ENCODE data around the gene BBOX1. TPM values are rescaled to one million over a fixed set of nuclear protein-coding genes. Genes with fewer than 3 reads are reported as not detected.
"Not testable (repeated sequence)": the region's sequence is repeated elsewhere in the genome, so short reads cannot be mapped to it uniquely, and the experiment has no call there.

The BBOX1 gene, protein sequence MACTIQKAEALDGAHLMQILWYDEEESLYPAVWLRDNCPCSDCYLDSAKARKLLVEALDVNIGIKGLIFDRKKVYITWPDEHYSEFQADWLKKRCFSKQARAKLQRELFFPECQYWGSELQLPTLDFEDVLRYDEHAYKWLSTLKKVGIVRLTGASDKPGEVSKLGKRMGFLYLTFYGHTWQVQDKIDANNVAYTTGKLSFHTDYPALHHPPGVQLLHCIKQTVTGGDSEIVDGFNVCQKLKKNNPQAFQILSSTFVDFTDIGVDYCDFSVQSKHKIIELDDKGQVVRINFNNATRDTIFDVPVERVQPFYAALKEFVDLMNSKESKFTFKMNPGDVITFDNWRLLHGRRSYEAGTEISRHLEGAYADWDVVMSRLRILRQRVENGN
- not detected for total RNA-seq

DNA sequence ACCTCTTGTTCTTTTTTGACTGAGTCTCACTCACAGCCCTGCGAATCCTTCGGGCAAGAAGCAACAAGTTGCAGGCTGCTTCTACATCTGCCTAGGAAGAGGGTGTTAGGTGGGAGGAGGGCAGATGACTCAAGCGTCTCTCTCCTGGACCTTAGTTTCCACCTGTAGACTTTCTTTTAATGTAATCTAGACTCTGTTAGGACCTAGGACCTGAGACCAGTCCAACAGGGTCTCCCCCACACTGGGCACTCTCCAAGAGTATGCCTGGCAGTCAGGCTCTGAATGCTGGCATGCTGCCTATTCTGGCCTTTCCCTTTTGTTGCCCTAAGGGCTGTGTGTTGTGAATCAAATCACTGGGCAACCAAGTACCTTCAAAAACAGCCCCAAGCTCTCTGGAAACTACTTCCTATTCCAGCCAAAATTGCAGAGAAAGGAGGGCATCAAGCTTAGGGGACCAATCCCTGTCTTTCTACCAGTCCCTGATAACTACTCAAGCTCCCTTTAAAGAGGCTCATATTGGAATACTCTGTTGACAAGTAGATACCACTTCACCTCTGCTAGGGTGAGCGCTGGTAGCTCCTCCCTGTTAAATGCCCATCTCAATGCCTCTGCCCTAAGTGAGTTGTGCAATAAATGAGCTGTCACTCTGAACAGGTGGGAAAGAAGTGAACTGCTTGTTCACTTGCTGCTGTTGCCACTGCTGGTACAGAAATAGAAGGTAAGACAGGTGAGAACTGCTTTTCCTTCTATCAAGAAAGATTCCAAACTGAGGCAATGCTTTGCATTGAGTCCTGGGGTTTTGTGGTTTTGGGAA is at the start of gene BBOX1:
Gene BBOX1 (plus strand): TSS at position 514 of the 814 bp plus-strand sequence. CDS start 14,616 bp downstream, outside the sequence.
- H3K4me3 ChIP-seq (ENCODE audit: low read length): no peak within 1 kb of the TSS
- H3K4me1 ChIP-seq (ENCODE audit: insufficient read depth, low read length): no peaks in the 10 kb centered on the region
- H3K9me3 ChIP-seq (ENCODE audit: low read depth, low read length): no peaks in the 10 kb centered on the region
- no peaks in the 10 kb centered on the region for H3K27me3 ChIP-seq (ENCODE audit: insufficient read depth, low read length)

DNA sequence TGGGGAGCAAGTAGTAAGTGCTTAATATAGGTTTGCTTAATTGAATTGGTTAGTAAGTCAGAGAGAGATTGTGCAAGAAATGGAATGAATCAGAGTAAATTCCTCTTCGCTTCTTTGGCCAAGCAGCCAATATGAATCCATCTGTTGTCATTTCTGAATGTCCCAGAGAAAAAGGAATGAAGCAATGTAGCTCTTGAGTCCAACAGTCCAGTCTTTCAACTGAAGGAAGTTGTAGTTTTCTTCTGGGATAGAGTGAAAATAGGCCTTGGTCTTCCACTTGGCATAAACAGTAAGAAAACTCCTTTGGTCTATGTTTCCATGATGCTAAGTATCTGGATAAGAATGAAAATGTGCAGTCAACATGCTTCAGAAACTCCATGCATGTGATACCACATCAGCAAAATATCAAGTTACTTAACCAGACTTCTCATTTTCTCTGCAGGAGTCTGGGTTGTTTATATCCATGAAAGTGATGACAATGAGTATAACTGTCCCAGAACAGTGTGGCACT is 48.5 kb upstream of the BBOX1 start:
- Histone ChIP-seq H3K4me3 (ENCODE audit: low read length) (no peak overlapping the region), H3K9me3 (ENCODE audit: low read depth, low read length) (no peaks in the 10 kb centered on the region), H3K27me3 (ENCODE audit: insufficient read depth, low read length) (no peaks in the 10 kb centered on the region), H3K4me1 (ENCODE audit: insufficient read depth, low read length) (no peaks in the 10 kb centered on the region)

DNA sequence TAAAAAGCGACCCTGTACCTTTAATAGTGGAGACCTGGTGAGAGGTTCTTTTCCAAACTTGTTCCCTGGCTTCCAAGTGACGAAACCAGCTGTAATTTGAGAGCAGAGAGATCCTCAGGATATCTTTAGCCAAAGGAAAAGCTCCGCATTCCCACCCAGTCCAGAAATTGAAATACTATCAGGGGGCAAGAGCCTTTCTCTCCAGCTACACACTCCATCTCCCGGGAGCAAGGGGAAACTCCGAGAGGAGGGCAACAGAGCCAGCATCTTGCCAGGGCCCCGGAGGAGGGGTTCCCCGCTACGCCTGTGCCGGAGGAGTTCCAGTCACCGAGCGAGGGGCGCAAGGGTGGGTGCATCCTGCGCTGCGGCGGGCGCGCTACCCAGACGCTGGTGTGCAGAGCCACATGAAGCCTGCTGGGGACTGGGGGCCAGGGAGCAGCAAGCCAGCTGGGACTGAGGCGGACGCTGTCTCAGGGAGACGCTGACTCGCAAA is 46.6 kb upstream of the BBOX1 start, which contains the start of gene FIBIN:
Gene FIBIN (plus strand): TSS at position 148 of the 493 bp plus-strand sequence. CDS start 415 bp downstream, outside the sequence.
- H3K9me3 ChIP-seq (ENCODE audit: low read depth, low read length): no peaks in the 10 kb centered on the region
- no peaks in the 10 kb centered on the region for H3K4me1 ChIP-seq (ENCODE audit: insufficient read depth, low read length)
- no peaks in the 10 kb centered on the region for H3K27me3 ChIP-seq (ENCODE audit: insufficient read depth, low read length)
- H3K4me3 ChIP-seq (ENCODE audit: low read length): no peak within 1 kb of the TSS

DNA sequence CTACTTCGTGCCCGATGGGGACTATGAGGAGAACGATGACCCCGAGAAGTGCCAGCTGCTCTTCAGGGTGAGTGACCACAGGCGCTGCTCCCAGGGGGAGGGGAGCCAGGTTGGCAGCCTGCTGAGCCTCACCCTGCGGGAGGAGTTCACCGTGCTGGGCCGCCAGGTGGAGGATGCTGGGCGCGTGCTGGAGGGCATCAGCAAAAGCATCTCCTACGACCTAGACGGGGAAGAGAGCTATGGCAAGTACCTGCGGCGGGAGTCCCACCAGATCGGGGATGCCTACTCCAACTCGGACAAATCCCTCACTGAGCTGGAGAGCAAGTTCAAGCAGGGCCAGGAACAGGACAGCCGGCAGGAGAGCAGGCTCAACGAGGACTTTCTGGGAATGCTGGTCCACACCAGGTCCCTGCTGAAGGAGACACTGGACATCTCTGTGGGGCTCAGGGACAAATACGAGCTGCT is 46.0 kb upstream of the BBOX1 start:
- H3K4me1 ChIP-seq (ENCODE audit: insufficient read depth, low read length): no peaks in the 10 kb centered on the region
- H3K27me3 ChIP-seq (ENCODE audit: insufficient read depth, low read length): no peaks in the 10 kb centered on the region
- H3K9me3 ChIP-seq (ENCODE audit: low read depth, low read length): no peaks in the 10 kb centered on the region
- no peak overlapping the region for H3K4me3 ChIP-seq (ENCODE audit: low read length)

DNA sequence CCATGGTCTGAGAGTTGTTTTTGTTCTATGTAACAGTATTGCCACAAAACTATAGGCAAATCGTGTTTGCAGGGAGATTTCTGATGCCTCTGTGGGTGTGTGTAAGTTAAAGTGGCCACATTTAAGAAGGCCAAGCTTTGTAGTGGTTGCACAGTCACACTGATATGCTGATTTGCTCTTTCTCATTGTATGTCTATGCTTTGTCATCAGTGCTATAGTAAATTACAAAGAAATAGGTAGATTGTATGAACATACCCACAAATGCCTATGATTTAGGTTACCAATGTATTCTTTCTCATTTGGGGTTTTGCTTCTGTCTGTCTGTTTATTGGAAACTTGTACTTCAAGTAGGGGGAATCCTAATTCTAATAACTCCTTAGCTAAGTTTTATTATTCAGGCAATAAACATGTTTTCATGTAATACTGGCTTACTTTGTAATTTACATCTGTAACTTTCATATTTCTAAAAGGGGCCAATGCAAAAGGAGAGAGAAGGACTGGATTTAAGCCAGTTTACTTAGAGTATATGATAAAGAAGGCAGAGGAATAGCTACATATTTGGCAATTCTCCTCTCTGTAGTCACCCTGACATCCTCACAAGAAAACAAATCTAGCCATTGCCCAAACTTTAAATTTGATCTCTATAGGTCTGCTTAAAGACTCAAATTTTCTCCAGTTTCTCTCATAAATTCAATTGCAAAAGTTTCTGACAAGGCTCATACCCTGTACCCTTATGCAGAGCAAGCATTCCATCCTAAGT is 44.7 kb upstream of the BBOX1 start:
- no peaks in the 10 kb centered on the region for H3K27me3 ChIP-seq (ENCODE audit: insufficient read depth, low read length)
- no peaks in the 10 kb centered on the region for H3K9me3 ChIP-seq (ENCODE audit: low read depth, low read length)
- H3K4me3 ChIP-seq (ENCODE audit: low read length): no peak overlapping the region
- H3K4me1 ChIP-seq (ENCODE audit: insufficient read depth, low read length): no peaks in the 10 kb centered on the region

DNA sequence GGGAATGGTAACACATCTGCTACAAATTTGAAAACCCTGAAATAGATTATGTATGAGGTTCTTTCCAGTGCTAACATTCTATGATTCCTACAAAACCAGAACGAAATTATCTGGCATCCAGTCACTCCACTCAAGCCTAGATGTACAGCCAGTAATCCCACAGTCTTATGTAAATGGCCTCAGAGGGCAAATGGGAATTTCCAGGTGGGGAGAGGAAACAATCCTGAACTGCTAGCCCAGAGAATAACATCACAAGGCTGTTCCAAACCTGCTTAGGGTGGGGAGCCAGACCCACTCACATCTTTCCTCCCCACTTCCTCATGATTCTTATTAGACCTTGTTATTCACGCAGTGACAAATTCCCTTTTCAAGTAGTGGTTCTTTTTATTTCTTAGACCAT is 43.2 kb upstream of the BBOX1 start:
- H3K4me3 ChIP-seq (ENCODE audit: low read length): no peak overlapping the region
- no peaks in the 10 kb centered on the region for H3K9me3 ChIP-seq (ENCODE audit: low read depth, low read length)
- H3K4me1 ChIP-seq (ENCODE audit: insufficient read depth, low read length): no peaks in the 10 kb centered on the region
- H3K27me3 ChIP-seq (ENCODE audit: insufficient read depth, low read length): no peaks in the 10 kb centered on the region

DNA sequence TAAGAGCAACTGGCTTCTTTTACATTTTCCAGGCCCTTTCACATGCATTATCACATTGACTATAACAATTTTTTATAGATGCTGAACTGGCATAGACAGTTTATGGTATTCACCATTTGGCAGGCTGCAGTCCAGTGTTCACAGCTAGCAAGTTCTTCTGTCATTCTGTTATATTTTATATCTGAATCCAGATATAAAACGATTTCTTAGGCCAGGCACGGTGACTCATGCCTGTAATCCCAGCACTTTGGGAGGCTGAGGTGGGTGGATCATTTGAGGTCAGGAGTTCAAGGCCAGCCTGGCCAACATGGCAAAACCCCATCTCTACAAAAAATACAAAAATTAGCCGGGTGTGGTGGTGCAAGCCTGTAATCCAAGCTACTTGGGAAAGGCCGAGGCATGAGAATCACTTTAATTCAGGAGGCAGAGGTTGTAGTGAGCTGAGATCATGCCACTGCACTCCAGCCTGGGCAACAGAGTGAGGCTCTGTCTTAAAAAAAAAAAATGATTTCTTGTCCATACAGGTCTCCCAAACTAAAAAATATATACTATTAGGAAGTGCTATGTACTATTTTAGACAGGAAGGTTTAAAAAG is 39.4 kb upstream of the BBOX1 start:
- not testable (repeated sequence) for H3K4me3 ChIP-seq (ENCODE audit: low read length); H3K27me3 ChIP-seq (ENCODE audit: insufficient read depth, low read length); H3K9me3 ChIP-seq (ENCODE audit: low read depth, low read length); H3K4me1 ChIP-seq (ENCODE audit: insufficient read depth, low read length)

DNA sequence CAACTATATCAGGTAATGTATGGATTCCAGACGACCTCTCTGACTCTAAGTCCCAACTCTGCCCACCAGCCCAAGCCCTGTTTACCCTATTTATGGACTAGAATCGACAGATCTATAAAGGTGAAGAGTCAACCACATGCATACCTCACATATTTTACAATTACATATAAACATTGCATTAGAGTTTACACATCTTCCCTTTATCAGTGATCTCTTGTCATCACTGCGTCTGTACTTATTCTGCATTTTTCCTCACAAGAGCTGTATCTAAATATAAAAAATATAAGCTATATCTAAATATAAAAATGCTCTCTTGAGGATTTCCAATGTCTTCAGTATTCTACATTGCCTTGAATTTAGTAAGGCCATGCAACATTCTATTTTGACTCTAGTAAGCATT is 38.2 kb upstream of the BBOX1 start:
- no peaks in the 10 kb centered on the region for H3K27me3 ChIP-seq (ENCODE audit: insufficient read depth, low read length)
- H3K4me3 ChIP-seq (ENCODE audit: low read length): no peak overlapping the region
- no peaks in the 10 kb centered on the region for H3K4me1 ChIP-seq (ENCODE audit: insufficient read depth, low read length)
- H3K9me3 ChIP-seq (ENCODE audit: low read depth, low read length): no peaks in the 10 kb centered on the region

DNA sequence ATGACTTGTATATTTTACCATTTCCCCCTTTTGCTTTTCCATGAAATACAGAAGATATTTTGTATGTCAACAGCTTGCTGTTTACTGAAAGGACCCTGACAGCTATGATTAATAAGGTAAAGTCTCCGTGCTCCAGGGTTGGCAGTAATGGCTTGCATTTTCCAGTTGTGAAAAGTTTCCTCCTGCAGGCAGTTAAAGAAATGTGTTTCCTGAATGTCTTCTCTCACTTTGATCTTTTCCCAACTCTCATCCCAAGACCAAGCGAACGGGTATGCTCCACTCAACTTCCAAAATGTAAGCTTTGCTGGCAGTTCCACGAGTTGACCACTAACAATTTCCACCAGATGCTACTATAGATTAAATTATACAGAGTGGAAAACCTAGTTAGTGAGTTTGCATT is 37.8 kb upstream of the BBOX1 start:
- Histone ChIP-seq H3K27me3 (ENCODE audit: insufficient read depth, low read length) (no peaks in the 10 kb centered on the region), H3K9me3 (ENCODE audit: low read depth, low read length) (no peaks in the 10 kb centered on the region), H3K4me3 (ENCODE audit: low read length) (no peak overlapping the region), H3K4me1 (ENCODE audit: insufficient read depth, low read length) (no peaks in the 10 kb centered on the region)

DNA sequence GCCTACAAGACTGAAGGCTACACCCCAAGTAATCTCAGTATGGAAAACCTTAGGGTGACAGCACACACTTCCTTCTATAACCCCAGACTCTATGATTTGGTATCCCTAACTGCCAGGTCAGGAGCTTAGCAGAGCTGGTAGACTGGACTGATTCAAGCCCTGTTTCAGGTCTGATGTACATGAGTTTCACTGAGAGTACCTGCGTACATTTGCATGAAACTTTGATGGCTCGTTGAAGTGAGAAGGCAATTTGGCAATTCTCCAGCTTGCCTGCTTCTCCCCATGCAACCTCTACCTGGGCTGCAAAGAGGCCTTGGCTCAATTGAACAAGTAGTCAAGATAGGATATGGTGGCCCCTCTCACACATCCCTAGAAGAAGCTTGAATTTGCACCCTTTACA is 36.5 kb upstream of the BBOX1 start:
- no peaks in the 10 kb centered on the region for H3K9me3 ChIP-seq (ENCODE audit: low read depth, low read length)
- no peaks in the 10 kb centered on the region for H3K4me1 ChIP-seq (ENCODE audit: insufficient read depth, low read length)
- H3K4me3 ChIP-seq (ENCODE audit: low read length): no peak overlapping the region
- no peaks in the 10 kb centered on the region for H3K27me3 ChIP-seq (ENCODE audit: insufficient read depth, low read length)

DNA sequence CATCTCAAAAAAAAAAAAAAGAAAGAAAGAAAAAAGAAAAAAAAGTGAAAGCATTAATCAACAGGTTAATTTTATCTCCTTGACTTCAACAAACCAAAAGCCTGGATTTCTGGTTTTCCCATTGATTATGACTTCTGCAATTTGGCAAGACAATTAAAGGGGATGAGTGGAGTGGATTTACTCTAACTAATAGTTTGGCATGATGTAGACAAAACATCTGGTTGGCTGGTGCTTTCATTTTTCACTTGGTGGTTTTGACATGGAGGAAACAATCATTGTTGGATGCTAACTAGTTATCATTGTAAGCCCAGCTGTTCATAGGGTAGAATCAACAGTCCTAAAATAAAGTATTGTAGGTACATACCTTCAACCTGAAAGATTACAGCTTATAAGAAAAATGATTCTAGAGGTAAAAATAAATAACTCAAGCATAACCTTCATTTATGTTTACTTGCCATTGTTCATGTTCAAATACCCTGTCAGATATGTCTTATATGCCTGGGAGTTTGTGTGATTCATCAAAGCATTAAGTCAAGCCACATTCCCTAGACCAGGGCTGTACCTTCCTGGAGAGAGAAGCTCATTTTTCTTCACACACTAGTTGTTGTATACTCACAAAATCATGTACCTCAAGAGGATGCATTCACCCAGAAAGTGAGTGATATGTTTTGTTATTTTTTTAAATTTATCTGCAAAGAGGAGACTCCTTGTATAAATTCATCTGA is 31.6 kb upstream of the BBOX1 start:
- H3K9me3 ChIP-seq (ENCODE audit: low read depth, low read length): no peaks in the 10 kb centered on the region
- H3K27me3 ChIP-seq (ENCODE audit: insufficient read depth, low read length): no peaks in the 10 kb centered on the region
- H3K4me3 ChIP-seq (ENCODE audit: low read length): no peak overlapping the region
- no peaks in the 10 kb centered on the region for H3K4me1 ChIP-seq (ENCODE audit: insufficient read depth, low read length)

DNA sequence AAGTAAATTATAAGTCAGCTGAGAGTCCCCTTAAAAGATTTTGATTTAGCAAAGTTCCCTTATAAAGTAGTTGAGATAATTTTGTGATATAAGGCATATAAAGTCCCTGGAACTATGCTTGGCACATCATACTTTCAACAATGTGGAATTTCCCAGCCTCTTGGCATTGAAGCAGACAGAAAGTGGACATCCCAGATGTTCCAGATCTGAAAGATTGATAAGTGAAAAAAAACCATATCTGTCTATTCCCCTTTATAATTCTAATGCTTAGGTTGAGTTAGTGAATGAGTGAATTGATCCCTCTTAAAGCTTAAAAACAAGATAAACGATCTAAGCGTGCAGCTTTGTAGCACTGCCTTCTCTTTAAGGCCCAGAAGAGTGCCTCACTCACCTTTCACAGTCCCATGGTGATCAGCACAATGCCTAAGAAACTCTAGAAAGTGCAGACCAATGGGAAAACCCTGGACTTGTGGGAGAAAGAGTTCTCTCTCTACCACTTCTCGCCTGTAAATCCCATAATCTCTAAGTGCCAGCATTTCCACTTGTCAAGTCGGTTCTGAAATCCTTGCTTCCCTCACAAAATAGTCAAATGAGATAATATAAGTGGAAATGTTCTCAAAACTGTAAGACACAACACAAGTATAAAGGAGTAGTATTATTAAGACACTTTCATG is 28.9 kb upstream of the BBOX1 start:
- Histone ChIP-seq H3K4me3 (ENCODE audit: low read length) (no peak overlapping the region), H3K9me3 (ENCODE audit: low read depth, low read length) (no peaks in the 10 kb centered on the region), H3K27me3 (ENCODE audit: insufficient read depth, low read length) (no peaks in the 10 kb centered on the region), H3K4me1 (ENCODE audit: insufficient read depth, low read length) (no peaks in the 10 kb centered on the region)

DNA sequence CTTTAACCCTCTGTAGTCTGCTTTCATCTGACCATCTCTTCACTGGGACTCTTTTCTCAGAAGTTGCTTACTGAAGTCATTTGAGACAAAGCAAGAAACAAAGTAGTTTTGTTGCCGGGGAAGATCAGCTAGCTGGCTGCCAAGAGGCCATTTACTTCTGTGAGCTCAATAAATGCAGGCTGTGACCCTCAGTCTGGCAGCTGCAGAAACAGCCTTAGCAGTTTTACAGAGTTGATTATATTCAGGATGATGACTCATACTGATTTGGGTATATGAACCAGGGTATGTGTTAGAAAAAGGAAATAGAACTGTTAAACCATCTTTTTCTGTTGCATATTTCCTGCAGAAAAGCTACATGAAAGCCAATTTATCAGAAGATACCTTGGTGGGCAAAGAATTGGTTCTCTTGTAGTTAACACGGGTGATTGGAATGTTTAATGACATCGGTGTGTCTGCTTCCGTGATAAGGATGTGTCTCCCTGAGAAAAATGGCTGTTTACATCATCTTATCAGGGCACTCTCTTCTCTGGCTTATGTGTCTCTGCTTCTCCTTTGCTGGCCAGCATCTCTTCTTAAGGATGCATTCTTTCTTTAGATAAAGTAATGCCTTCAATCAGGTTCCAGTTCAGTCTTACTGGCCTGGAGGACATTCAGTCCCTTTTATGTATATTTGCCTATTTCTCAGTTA is 28.2 kb upstream of the BBOX1 start:
- Histone ChIP-seq H3K4me3 (ENCODE audit: low read length) (no peak overlapping the region), H3K27me3 (ENCODE audit: insufficient read depth, low read length) (no peaks in the 10 kb centered on the region), H3K9me3 (ENCODE audit: low read depth, low read length) (no peaks in the 10 kb centered on the region), H3K4me1 (ENCODE audit: insufficient read depth, low read length) (no peaks in the 10 kb centered on the region)
